Spleen (tissue), 7 donors: ENCODE measurements around the gene HTRA2.

Experiments used
- POLR2A ChIP-seq, 3 donors: fragments of 450-650 bp; IDR thresholded peaks; one replicate each; pipeline ENCODE4 v1.5.1; 2017; ENCODE audit warnings: antibody characterized with exemption in 3 of 3, mild to moderate bottlenecking in 1 of 3
- TF ChIP-seq, protein P1 (sequence below), 11 experiments: fragments of 200-600 bp in 7 of 11; fragments of 450-650 bp in 4 of 11; sonication (generic) in 4 of 11; IDR thresholded peaks in 8 of 11; conservative IDR thresholded peaks in 3 of 11; 1 replicate in 7 of 11; 2 replicates in 4 of 11; pipeline versions ENCODE4 v1.4.0 to v1.8.0; 2016 to 2021; ENCODE audit warnings: antibody characterized with exemption in 11 of 11, inconsistent platforms in 4 of 11, mild to moderate bottlenecking in 1 of 11
- donor health status: DM: no; HTN: no; CAD: no; lungs with moderate emphysema.
- donor health status: DM: no; HTN: no; CAD: no.
- donor health status: DM: no; HTN: no; CAD: no.

GRCh38 chr2:74526649-74527230 lies 3.0 kb upstream of the HTRA2 start:
- TF ChIP-seq, protein P1, sequence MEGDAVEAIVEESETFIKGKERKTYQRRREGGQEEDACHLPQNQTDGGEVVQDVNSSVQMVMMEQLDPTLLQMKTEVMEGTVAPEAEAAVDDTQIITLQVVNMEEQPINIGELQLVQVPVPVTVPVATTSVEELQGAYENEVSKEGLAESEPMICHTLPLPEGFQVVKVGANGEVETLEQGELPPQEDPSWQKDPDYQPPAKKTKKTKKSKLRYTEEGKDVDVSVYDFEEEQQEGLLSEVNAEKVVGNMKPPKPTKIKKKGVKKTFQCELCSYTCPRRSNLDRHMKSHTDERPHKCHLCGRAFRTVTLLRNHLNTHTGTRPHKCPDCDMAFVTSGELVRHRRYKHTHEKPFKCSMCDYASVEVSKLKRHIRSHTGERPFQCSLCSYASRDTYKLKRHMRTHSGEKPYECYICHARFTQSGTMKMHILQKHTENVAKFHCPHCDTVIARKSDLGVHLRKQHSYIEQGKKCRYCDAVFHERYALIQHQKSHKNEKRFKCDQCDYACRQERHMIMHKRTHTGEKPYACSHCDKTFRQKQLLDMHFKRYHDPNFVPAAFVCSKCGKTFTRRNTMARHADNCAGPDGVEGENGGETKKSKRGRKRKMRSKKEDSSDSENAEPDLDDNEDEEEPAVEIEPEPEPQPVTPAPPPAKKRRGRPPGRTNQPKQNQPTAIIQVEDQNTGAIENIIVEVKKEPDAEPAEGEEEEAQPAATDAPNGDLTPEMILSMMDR (IDR thresholded peaks at IDR 0.05 in 8 of 11, conservative IDR thresholded peaks at IDR 0.05 in 3 of 11) = no peak
- TF ChIP-seq POLR2A (IDR thresholded peaks at IDR 0.05) = no peak
